8988T (cell line): Measurements from ENCODE around the gene TNIP3.
"Not testable (repeated sequence)": the region's sequence is repeated elsewhere in the genome, so short reads cannot be mapped to it uniquely, and the experiment has no call there.

Source experiments
- DNase-seq: peaks from one replicate; pipeline ENCODE4 v3.0.0; 2011

The TNIP3 gene

GRCh38 chr4:121177246-121178137 is 13.4 kb upstream of the TNIP3 start:
- no peak for DNase-seq

- no peak for DNase-seq
These were observed 12.2 kb upstream of the TNIP3 start for GRCh38 chr4:121176082-121176934.

- not testable (repeated sequence) for DNase-seq
These were observed 7.4 kb upstream of the TNIP3 start for GRCh38 chr4:121171477-121171876.

- DNase-seq, result no peak
These were observed 4.5 kb upstream of the TNIP3 start for GRCh38 chr4:121168446-121169281.

GRCh38 chr4:121166976-121167375 is 2.9 kb upstream of the TNIP3 start:
- DNase-seq, result no peak

- no peak for DNase-seq
These were observed 1.1 kb upstream of the TNIP3 start for GRCh38 chr4:121165206-121165605.

GRCh38 chr4:121156822-121157769 is 7.0 kb downstream of the TNIP3 start:
- peak; percentile 12 for DNase-seq

- peak; percentile 9 for DNase-seq
These were observed 8.2 kb downstream of the TNIP3 start for GRCh38 chr4:121155893-121156292.

- no peak for DNase-seq
These were observed 10.0 kb downstream of the TNIP3 start for GRCh38 chr4:121154103-121154515.

GRCh38 chr4:121151942-121152341 is 12.2 kb downstream of the TNIP3 start:
- DNase-seq, result no peak

- DNase-seq, result no peak
These were observed 13.6 kb downstream of the TNIP3 start for GRCh38 chr4:121150486-121150885.

- no peak for DNase-seq
These were observed 14.1 kb downstream of the TNIP3 start for GRCh38 chr4:121150003-121150402.

- no peak for DNase-seq
These were observed 15.5 kb downstream of the TNIP3 start for GRCh38 chr4:121148621-121149020.

- no peak for DNase-seq
These were observed 16.1 kb downstream of the TNIP3 start for GRCh38 chr4:121148000-121148399.

- DNase-seq, result no peak
These were observed 17.6 kb downstream of the TNIP3 start for GRCh38 chr4:121146530-121146929.

GRCh38 chr4:121145430-121145829 is 18.7 kb downstream of the TNIP3 start:
- DNase-seq, result no peak

GRCh38 chr4:121144021-121144420 is 20.1 kb downstream of the TNIP3 start:
- DNase-seq, result no peak

- DNase-seq, result no peak
These were observed 21.0 kb downstream of the TNIP3 start for GRCh38 chr4:121143131-121143530.

- DNase-seq, result no peak
These were observed 23.2 kb downstream of the TNIP3 start for GRCh38 chr4:121140716-121141460.

GRCh38 chr4:121139533-121140222 is 24.4 kb downstream of the TNIP3 start:
- no peak for DNase-seq
